ENCODE data around the gene NPTX1.

DNA sequence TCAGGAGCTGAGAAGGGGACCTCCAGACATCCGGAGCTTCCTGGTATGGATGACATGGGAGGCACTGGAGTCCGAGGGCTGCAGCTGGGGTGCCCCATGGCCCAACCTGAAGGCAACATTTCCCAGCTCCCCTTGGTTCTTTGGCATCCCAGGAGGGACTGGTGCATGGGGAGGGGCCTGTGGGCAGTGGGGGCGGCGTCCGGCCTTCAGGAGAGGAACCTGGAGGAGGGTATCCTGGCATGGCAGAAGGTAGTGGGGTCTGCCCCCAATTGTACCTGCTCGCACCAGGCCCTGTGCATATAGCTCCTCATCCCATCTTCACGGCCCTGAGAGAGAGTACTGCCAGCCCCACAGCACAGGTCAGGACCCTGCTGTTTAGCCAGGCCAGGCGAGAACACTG lies 11.9 kb downstream of the NPTX1 start:
- TF ChIP-seq, protein P1, sequence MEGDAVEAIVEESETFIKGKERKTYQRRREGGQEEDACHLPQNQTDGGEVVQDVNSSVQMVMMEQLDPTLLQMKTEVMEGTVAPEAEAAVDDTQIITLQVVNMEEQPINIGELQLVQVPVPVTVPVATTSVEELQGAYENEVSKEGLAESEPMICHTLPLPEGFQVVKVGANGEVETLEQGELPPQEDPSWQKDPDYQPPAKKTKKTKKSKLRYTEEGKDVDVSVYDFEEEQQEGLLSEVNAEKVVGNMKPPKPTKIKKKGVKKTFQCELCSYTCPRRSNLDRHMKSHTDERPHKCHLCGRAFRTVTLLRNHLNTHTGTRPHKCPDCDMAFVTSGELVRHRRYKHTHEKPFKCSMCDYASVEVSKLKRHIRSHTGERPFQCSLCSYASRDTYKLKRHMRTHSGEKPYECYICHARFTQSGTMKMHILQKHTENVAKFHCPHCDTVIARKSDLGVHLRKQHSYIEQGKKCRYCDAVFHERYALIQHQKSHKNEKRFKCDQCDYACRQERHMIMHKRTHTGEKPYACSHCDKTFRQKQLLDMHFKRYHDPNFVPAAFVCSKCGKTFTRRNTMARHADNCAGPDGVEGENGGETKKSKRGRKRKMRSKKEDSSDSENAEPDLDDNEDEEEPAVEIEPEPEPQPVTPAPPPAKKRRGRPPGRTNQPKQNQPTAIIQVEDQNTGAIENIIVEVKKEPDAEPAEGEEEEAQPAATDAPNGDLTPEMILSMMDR (conservative IDR thresholded peaks at IDR 0.05; ENCODE audit: low read depth in 2 of 2): no peak
- TF ChIP-seq POLR2AphosphoS5 (IDR thresholded peaks at IDR 0.05; ENCODE audit: low read depth) (no peak), ETS1 (IDR thresholded peaks at IDR 0.05) (no peak)
